BLaER1 treated with 17β-estradiol and CSF1 and Interleukin-3, amounts not matched to agents 10 nM and 100 nM (cell line): Measurements from ENCODE around the gene ELMO1.

Source experiments
- H3K27ac ChIP-seq, 11 experiments: shearing (Covaris generic); formaldehyde crosslinking; 2 replicates each; pipeline ENCODE4 v1.8.1; 2022
- H3K27me3 ChIP-seq, 11 experiments: shearing (Covaris generic); formaldehyde crosslinking; 2 replicates each; pipeline ENCODE4 v1.8.1; 2022
- H3K36me3 ChIP-seq, 11 experiments: shearing (Covaris generic); formaldehyde crosslinking; 2 replicates each; pipeline ENCODE4 v1.8.1; 2022
- H3K4me1 ChIP-seq, 10 experiments: shearing (Covaris generic); formaldehyde crosslinking; 2 replicates each; pipeline ENCODE4 v1.8.1; 2022
- H3K4me2 ChIP-seq, 11 experiments: shearing (Covaris generic); formaldehyde crosslinking; 2 replicates each; pipeline ENCODE4 v1.8.1; 2022
- H3K4me3 ChIP-seq, 10 experiments: shearing (Covaris generic); formaldehyde crosslinking; 2 replicates each; pipeline ENCODE4 v1.8.1; 2022
- H3K9ac ChIP-seq, 11 experiments: shearing (Covaris generic); formaldehyde crosslinking; 2 replicates each; pipeline ENCODE4 v1.8.1; 2022
- H3K9me3 ChIP-seq, 11 experiments: shearing (Covaris generic); formaldehyde crosslinking; replicated peaks in 1 of 11; 2 replicates each; pipeline ENCODE4 v1.8.1; 2022
- H4K20me1 ChIP-seq, 11 experiments: shearing (Covaris generic); formaldehyde crosslinking; 2 replicates each; pipeline ENCODE4 v1.8.1; 2022
- Cebpa-rat ChIP-seq, 11 experiments: shearing (Covaris generic); IDR thresholded peaks; 2 replicates each; pipeline ENCODE4 v1.8.1; 2022

Gene ELMO1

GRCh38 chr7:36972140-36972518 lies 476.5 kb downstream of the ELMO1 start:
- no peaks in the 10 kb centered on the region; a peak in 1 of 22 replicates for H4K20me1 ChIP-seq
- H3K27me3 ChIP-seq = no peaks in the 10 kb centered on the region
- H3K4me1 ChIP-seq = peaks cover 4 to 41% (median 22%) of the 10 kb centered on the region in 10 experiments; a peak in 16 of 20 replicates
- peak overlapping the region in 4 of 11 experiments; percentile 14 to 52 (median 32); a peak in 5 of 22 replicates for H3K4me2 ChIP-seq
- H3K4me3 ChIP-seq = no peak overlapping the region
- TF ChIP-seq Cebpa-rat (IDR thresholded peaks at IDR 0.05) = 0 out of 22 replicates have a peak, but pooled peaks of 1 of the 11 experiments have one; percentile 37
- H3K36me3 ChIP-seq = peaks cover 0 to 26% (median 14%) of the 10 kb centered on the region in 11 experiments; a peak in 13 of 22 replicates
- H3K9ac ChIP-seq = no peak overlapping the region
- peak overlapping the region in 2 of 11 experiments; percentile 20 to 32; a peak in 1 of 22 replicates for H3K27ac ChIP-seq
- H3K9me3 ChIP-seq = peaks cover 4 to 24% (median 9%) of the 10 kb centered on the region in 11 experiments; a peak in 13 of 22 replicates

- H3K4me3 ChIP-seq = no peak overlapping the region
- H3K27me3 ChIP-seq = no peaks in the 10 kb centered on the region
- H3K9me3 ChIP-seq = peaks cover 4 to 24% (median 9%) of the 10 kb centered on the region in 11 experiments; a peak in 13 of 22 replicates
- peak overlapping the region in 4 of 11 experiments; percentile 14 to 52 (median 32); a peak in 5 of 22 replicates for H3K4me2 ChIP-seq
- no peaks in the 10 kb centered on the region; a peak in 1 of 22 replicates for H4K20me1 ChIP-seq
- no peak overlapping the region for H3K27ac ChIP-seq
- H3K36me3 ChIP-seq = peaks cover 0 to 26% (median 14%) of the 10 kb centered on the region in 11 experiments; a peak in 13 of 22 replicates
- H3K9ac ChIP-seq = no peak overlapping the region
- no peak for TF ChIP-seq Cebpa-rat (IDR thresholded peaks at IDR 0.05)
- H3K4me1 ChIP-seq = peaks cover 4 to 41% (median 22%) of the 10 kb centered on the region in 10 experiments; a peak in 16 of 20 replicates
These were observed 477.0 kb downstream of the ELMO1 start for GRCh38 chr7:36971515-36972139.

GRCh38 chr7:36970551-36971514 lies 477.8 kb downstream of the ELMO1 start:
- Histone ChIP-seq H3K9ac (no peak overlapping the region), H3K4me2 (peak overlapping the region in 7 of 11 experiments; percentile 21 to 59 (median 50); a peak in 14 of 22 replicates), H3K27ac (0 out of 22 replicates have a peak overlapping the region, but pooled peaks of 1 of the 11 experiments have one; percentile 40), H3K9me3 (peaks cover 4 to 24% (median 9%) of the 10 kb centered on the region in 11 experiments; a peak in 13 of 22 replicates), H4K20me1 (no peaks in the 10 kb centered on the region; a peak in 1 of 22 replicates), H3K4me3 (no peak overlapping the region), H3K36me3 (peaks cover 0 to 26% (median 12%) of the 10 kb centered on the region in 11 experiments; a peak in 12 of 22 replicates), H3K27me3 (no peaks in the 10 kb centered on the region), H3K4me1 (peaks cover 4 to 41% (median 22%) of the 10 kb centered on the region in 10 experiments; a peak in 16 of 20 replicates)
- TF ChIP-seq Cebpa-rat (IDR thresholded peaks at IDR 0.05) = no peak

GRCh38 chr7:36969376-36969775 lies 479.3 kb downstream of the ELMO1 start:
- peak in 2 of 11 experiments; percentile 20 to 27; a peak in 1 of 22 replicates for TF ChIP-seq Cebpa-rat (IDR thresholded peaks at IDR 0.05)
- H3K27me3 ChIP-seq = no peaks in the 10 kb centered on the region
- H4K20me1 ChIP-seq = peaks cover 0 to 6% (median 0%) of the 10 kb centered on the region in 11 experiments; a peak in 1 of 22 replicates
- H3K9ac ChIP-seq = no peak overlapping the region
- no peak overlapping the region for H3K4me3 ChIP-seq
- peaks cover 0 to 13% (median 9%) of the 10 kb centered on the region in 11 experiments; a peak in 11 of 22 replicates for H3K9me3 ChIP-seq
- H3K27ac ChIP-seq = peak overlapping the region in 6 of 11 experiments; percentile 25 to 52 (median 36); a peak in 5 of 22 replicates
- peaks cover 0 to 19% (median 6%) of the 10 kb centered on the region in 11 experiments; a peak in 11 of 22 replicates for H3K36me3 ChIP-seq
- peak overlapping the region; percentile 20 to 79 (median 68); a peak in 20 of 22 replicates for H3K4me2 ChIP-seq
- H3K4me1 ChIP-seq = peaks cover 4 to 41% (median 22%) of the 10 kb centered on the region in 10 experiments; a peak in 16 of 20 replicates

- Histone ChIP-seq H3K4me2 (no peak overlapping the region), H4K20me1 (peaks cover 0 to 6% (median 0%) of the 10 kb centered on the region in 11 experiments; a peak in 1 of 22 replicates), H3K27ac (no peak overlapping the region), H3K4me3 (no peak overlapping the region), H3K4me1 (peaks cover 4 to 38% (median 22%) of the 10 kb centered on the region in 10 experiments; a peak in 16 of 20 replicates), H3K9me3 (no peaks in the 10 kb centered on the region), H3K9ac (no peak overlapping the region), H3K27me3 (no peaks in the 10 kb centered on the region), H3K36me3 (peaks cover 0 to 4% (median 0%) of the 10 kb centered on the region in 11 experiments; a peak in 2 of 22 replicates)
- TF ChIP-seq Cebpa-rat (IDR thresholded peaks at IDR 0.05) = no peak
These were observed 481.3 kb downstream of the ELMO1 start for GRCh38 chr7:36967387-36967786.

GRCh38 chr7:36966636-36967035 lies 482.0 kb downstream of the ELMO1 start:
- Histone ChIP-seq H4K20me1 (peaks cover 0 to 6% (median 0%) of the 10 kb centered on the region in 11 experiments; a peak in 1 of 22 replicates), H3K9me3 (no peaks in the 10 kb centered on the region), H3K4me3 (no peak overlapping the region), H3K4me1 (peaks cover 4 to 31% (median 22%) of the 10 kb centered on the region in 10 experiments; a peak in 16 of 20 replicates), H3K9ac (no peak overlapping the region), H3K36me3 (0 out of 22 replicates have a peak, but pooled peaks cover 0 to 4% (median 0%) of the 10 kb centered on the region in 11 experiments), H3K27me3 (no peaks in the 10 kb centered on the region), H3K4me2 (no peak overlapping the region), H3K27ac (no peak overlapping the region)
- TF ChIP-seq Cebpa-rat (IDR thresholded peaks at IDR 0.05) = no peak

GRCh38 chr7:36966039-36966438 lies 482.6 kb downstream of the ELMO1 start:
- Histone ChIP-seq H3K27ac (no peak overlapping the region), H3K9ac (no peak overlapping the region), H4K20me1 (peaks cover 0 to 6% (median 0%) of the 10 kb centered on the region in 11 experiments; a peak in 1 of 22 replicates), H3K36me3 (0 out of 22 replicates have a peak, but pooled peaks cover 0 to 4% (median 0%) of the 10 kb centered on the region in 11 experiments), H3K4me3 (no peak overlapping the region), H3K9me3 (no peaks in the 10 kb centered on the region), H3K4me1 (peaks cover 4 to 26% (median 22%) of the 10 kb centered on the region in 10 experiments; a peak in 16 of 20 replicates), H3K27me3 (no peaks in the 10 kb centered on the region), H3K4me2 (no peak overlapping the region)
- no peak for TF ChIP-seq Cebpa-rat (IDR thresholded peaks at IDR 0.05)

GRCh38 chr7:36965625-36966024 lies 483.0 kb downstream of the ELMO1 start:
- Histone ChIP-seq H3K9ac (no peak overlapping the region), H3K4me3 (no peak overlapping the region), H4K20me1 (peaks cover 0 to 6% (median 0%) of the 10 kb centered on the region in 11 experiments; a peak in 1 of 22 replicates), H3K4me1 (peaks cover 4 to 22% (median 19%) of the 10 kb centered on the region in 10 experiments; a peak in 16 of 20 replicates), H3K36me3 (0 out of 22 replicates have a peak, but pooled peaks cover 0 to 4% (median 0%) of the 10 kb centered on the region in 11 experiments), H3K9me3 (no peaks in the 10 kb centered on the region), H3K4me2 (no peak overlapping the region), H3K27ac (no peak overlapping the region), H3K27me3 (no peaks in the 10 kb centered on the region)
- TF ChIP-seq Cebpa-rat (IDR thresholded peaks at IDR 0.05) = no peak
